Ovary (tissue), 9 donors: Measurements from ENCODE around the gene ME3. TPM values are rescaled to one million over a fixed set of nuclear protein-coding genes. Genes with fewer than 3 reads are reported as not detected.

Experiments used
- DNase-seq, 5 donors: peaks; one replicate each; pipeline ENCODE4 v3.0.0-alpha.2; 2019 to 2020
- H3K27ac ChIP-seq, 2 donors: fragments of 200-600 bp; one replicate each; pipeline versions ENCODE4 v1.5.1 to v1.8.0; 2019 to 2022
- H3K27me3 ChIP-seq: fragments of 200-600 bp; one replicate; pipeline ENCODE4 v1.8.0; 2022
- H3K36me3 ChIP-seq: fragments of 200-600 bp; sonication (generic); one replicate; pipeline ENCODE4 v1.5.1; 2019
- H3K4me1 ChIP-seq: one replicate; pipeline ENCODE4 v1.8.1; 2013; ENCODE audit warnings: mild to moderate bottlenecking, moderate library complexity; ENCODE audit not compliant: insufficient read depth
- H3K4me3 ChIP-seq: fragments of 200-600 bp; sonication (generic); one replicate; pipeline ENCODE4 v1.5.1; 2017
- H3K9me3 ChIP-seq, 2 donors: fragments of 200-600 bp in 1 of 2; sonication (generic) in 1 of 2; one replicate each; pipeline versions ENCODE4 v1.5.1 to v1.8.1; 2013 to 2019; ENCODE audit warnings: mild to moderate bottlenecking in 1 of 2, moderate library complexity in 1 of 2
- EP300 ChIP-seq: sonication (generic); formaldehyde crosslinking; IDR thresholded peaks from one replicate; pipeline ENCODE4 v1.6.1; 2017; ENCODE audit warnings: antibody characterized with exemption
- POLR2A ChIP-seq: fragments of 450-650 bp; IDR thresholded peaks from one replicate; pipeline ENCODE4 v1.6.1; 2017; ENCODE audit warnings: antibody characterized with exemption, mild to moderate bottlenecking, moderate library complexity
- WGBS, 3 donors: extraction: QIAGEN DNeasy Blood & Tissue Kit in 1 of 3; methylation state at CpG; one replicate each; pipeline versions ENCODE4 v1.1.5 to v1.1.7; 2013 to 2017; 5-methylcytosine and 5-hydroxymethylcytosine counted together
- intact Hi-C, 4 donors: fragments of 100-400 bp; cut with DNase I; formaldehyde crosslinking; loops; one replicate each; pipeline versions ENCODE4 v1.11.0 to v1.15.1; 2022 to 2023
- polyA plus RNA-seq, 2 donors: library from polyadenylated mRNA; stranded (reverse); fragments of 200-250 nt in 1 of 2; fragments of 350-450 nt in 1 of 2; fragmentation: Illumina TruSeq in 1 of 2; extraction: RNeasy Lipid Tissue Mini Kit (QIAGEN cat#74804) in 1 of 2; gene quantifications; one replicate each; pipeline ENCODE4 v1.2.3, GENCODE V29; 2013 to 2014
- total RNA-seq, 7 donors: library from RNA; depleted of rRNA in 2 of 7; stranded (reverse); fragments of >200 nt in 2 of 7; fragmentation: NEBNext Ultra II Directional in 3 of 7; extraction: Animal tissue kit (Norgen Biotek cat#: 25700) in 3 of 7; gene quantifications; one replicate each; pipeline versions ENCODE4 v1.1.0 to v1.2.4, GENCODE V29; 2016 to 2023
- TF ChIP-seq, protein P1 (sequence below), 3 donors: fragments of 450-650 bp in 2 of 3; fragments of 200-600 bp in 1 of 3; IDR thresholded peaks; one replicate each; pipeline versions ENCODE4 v1.5.1 to v1.8.0; 2016 to 2022; ENCODE audit warnings: antibody characterized with exemption in 3 of 3, mild to moderate bottlenecking in 1 of 3
- donor health status: DM: no; HTN: no; CAD: no; lungs with moderate emphysema.
- donor health status: DM: no; HTN: no; CAD: no.
- donor health status: Bipolar disorder and iron deficiency.
- donor health status: DM: yes; HTN: yes; CAD: no.
- donor health status: DM: no; HTN: no; CAD: no.
- donor health status: DM: yes; HTN: yes; CAD: no.

Gene ME3
- total and polyA plus RNA-seq, 9 donors, result 25.2 to 48.6 (median 43.1) TPM

DNA sequence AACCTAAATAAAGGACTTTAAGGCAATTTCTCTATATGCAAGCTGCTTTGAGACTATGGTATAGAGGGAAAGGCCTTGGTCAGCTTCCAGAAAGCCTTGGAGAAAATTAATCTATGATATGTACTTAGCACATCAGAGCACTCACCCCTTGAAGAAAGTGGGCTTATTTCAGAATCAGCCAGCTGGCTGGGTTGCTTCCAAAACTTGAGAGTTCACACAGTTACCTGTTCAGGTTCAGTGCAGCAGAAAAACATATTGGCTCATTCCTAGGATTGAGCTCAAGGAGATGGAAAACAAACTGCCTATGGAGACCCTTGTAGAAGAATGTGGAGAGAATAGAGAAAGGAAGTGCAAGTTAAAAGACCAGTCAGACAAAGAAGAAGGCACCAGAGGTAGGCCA lies 275.1 kb downstream of the ME3 start:
- H3K27me3 ChIP-seq, result no peaks in the 10 kb centered on the region
- DNase-seq, result no peak
- no peak overlapping the region for H3K27ac ChIP-seq
- H3K9me3 ChIP-seq, result no peaks in the 10 kb centered on the region
- peaks cover 6% of the 10 kb centered on the region for H3K4me1 ChIP-seq
- H3K4me3 ChIP-seq, result no peak overlapping the region
- TF ChIP-seq, protein P1, sequence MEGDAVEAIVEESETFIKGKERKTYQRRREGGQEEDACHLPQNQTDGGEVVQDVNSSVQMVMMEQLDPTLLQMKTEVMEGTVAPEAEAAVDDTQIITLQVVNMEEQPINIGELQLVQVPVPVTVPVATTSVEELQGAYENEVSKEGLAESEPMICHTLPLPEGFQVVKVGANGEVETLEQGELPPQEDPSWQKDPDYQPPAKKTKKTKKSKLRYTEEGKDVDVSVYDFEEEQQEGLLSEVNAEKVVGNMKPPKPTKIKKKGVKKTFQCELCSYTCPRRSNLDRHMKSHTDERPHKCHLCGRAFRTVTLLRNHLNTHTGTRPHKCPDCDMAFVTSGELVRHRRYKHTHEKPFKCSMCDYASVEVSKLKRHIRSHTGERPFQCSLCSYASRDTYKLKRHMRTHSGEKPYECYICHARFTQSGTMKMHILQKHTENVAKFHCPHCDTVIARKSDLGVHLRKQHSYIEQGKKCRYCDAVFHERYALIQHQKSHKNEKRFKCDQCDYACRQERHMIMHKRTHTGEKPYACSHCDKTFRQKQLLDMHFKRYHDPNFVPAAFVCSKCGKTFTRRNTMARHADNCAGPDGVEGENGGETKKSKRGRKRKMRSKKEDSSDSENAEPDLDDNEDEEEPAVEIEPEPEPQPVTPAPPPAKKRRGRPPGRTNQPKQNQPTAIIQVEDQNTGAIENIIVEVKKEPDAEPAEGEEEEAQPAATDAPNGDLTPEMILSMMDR (IDR thresholded peaks at IDR 0.05), result no peak
- TF ChIP-seq EP300 (no peak), POLR2A (no peak)
- H3K36me3 ChIP-seq, result no peaks in the 10 kb centered on the region
- intact Hi-C loops, result no loop called here

DNA sequence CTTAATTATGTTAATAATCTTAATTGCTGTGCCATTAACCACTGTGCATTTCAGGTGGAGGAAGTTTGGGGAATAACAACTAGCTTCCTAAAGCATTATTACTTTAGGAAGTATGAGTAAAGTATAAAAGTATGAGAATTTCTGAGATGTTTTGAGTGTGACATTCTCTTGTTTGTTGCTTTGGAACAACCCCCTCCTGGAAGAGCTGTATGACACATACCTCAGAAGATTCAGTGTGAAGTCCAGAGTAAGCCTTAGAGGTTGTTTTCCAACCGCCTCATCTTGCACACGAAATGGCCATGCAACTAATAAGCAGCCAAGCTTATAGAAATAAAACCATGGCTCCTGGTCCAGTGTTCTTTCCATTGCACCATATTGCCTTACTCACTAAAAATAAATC lies 276.0 kb downstream of the ME3 start:
- Histone ChIP-seq H3K4me3 (no peak overlapping the region), H3K36me3 (no peaks in the 10 kb centered on the region), H3K9me3 (no peaks in the 10 kb centered on the region), H3K27ac (no peak overlapping the region), H3K27me3 (no peaks in the 10 kb centered on the region), H3K4me1 (peaks cover 6% of the 10 kb centered on the region)
- 92 to 93% (median 92%) methylated on average over 2 of the region's 2 CpGs for WGBS, 3 donors
- intact Hi-C loops, result no loop called here
- TF ChIP-seq EP300 (no peak), POLR2A (no peak)
- TF ChIP-seq, protein P1 (IDR thresholded peaks at IDR 0.05), result no peak
- no peak for DNase-seq

DNA sequence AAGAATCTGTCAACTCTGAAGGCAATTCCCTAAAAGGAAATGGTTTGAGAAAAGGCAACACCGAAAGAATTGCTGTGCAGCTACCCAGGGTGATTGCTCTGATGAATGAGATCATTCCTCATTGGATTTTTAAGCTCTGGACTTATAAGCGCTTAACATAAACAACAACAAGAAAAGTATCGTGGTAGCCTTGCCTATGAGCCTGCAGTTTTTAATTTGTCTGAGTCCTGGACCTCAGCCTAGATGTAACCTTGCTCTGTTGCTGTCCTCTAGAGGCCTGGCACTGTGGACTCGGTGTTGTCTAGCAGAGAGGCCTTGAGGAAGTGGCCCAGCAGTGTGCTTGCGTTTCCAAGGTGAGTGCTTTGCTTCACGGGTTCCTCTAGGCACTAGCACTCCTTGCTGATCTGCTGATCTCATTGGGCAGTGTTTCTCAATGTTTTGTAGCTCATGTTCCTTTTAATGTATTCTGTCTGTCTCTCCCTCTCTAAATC lies 277.3 kb downstream of the ME3 start:
- H3K9me3 ChIP-seq, result no peaks in the 10 kb centered on the region
- intact Hi-C loops, result no loop called here
- no peaks in the 10 kb centered on the region for H3K27me3 ChIP-seq
- peak in 4 of 5 donors; percentile 13 to 38 (median 25) for DNase-seq
- WGBS, 3 donors, result 21 to 36% (median 28%) methylated on average over 6 of the region's 6 CpGs
- no peak overlapping the region for H3K27ac ChIP-seq
- no peak overlapping the region for H3K4me3 ChIP-seq
- no peaks in the 10 kb centered on the region for H3K36me3 ChIP-seq
- H3K4me1 ChIP-seq, result peaks cover 6% of the 10 kb centered on the region
- TF ChIP-seq POLR2A, result no peak
- TF ChIP-seq, protein P1 (IDR thresholded peaks at IDR 0.05), result no peak
- no peak for TF ChIP-seq EP300

Other genes starting within 250 kb of the ME3 start
- 10 to 100 TPM; 13.5 to 62.1 (median 29.5) TPM for gene PRSS23, start 127.9 kb upstream of the ME3 start, total RNA-seq
- 100 to 1,000 TPM in 1 of 2 donors, 10 to 100 TPM in 1; 54.4 to 129 TPM for gene PRSS23, start 127.9 kb upstream of the ME3 start, polyA plus RNA-seq